HepG2 (cell line): ENCODE results near the gene KLRC2. TPM values are rescaled to one million over a fixed set of nuclear protein-coding genes. Genes with fewer than 3 reads are reported as not detected.

ENCODE experiments used
- ATAC-seq: fragments of 200-7000 bp; cut with Tn5 transposase; 3 replicates; pipeline ENCODE4 v1.9.1; 2020; ENCODE audit warnings: mild to moderate bottlenecking, moderate library complexity
- BruUV-seq: library from RNA; stranded (reverse); fragments of 400-500 nt; replicated peaks from 2 replicates; lab custom pipeline; 2021; lab: Mats Ljungman, UMichigan
- CTCF ChIA-PET: fragments of 300-600 bp; formaldehyde crosslinking; extraction: SDS; loops from one replicate; lab custom pipeline; 2021; ENCODE audit warnings: low total read pairs, inconsistent platforms, low intra/inter-chr PET ratio; lab: Yijun Ruan, JAX
- POLR2A ChIA-PET: fragments of 350-600 bp; sonication (Branson Sonifier 250); formaldehyde crosslinking; loops from one replicate; lab custom pipeline; 2020; ENCODE audit warnings: antibody characterized with exemption, inconsistent platforms; lab: Yijun Ruan, JAX
- DNase-seq: peaks from one replicate; pipeline ENCODE4 v3.0.0-alpha.2; 2015; ENCODE audit warnings: low spot score
- FAIRE-seq: peaks from 3 replicates; lab custom pipeline; 2011; peaks lifted over from hg19 to GRCh38; lab: Jason Lieb, UNC
- H2AFZ ChIP-seq: one replicate; pipeline ENCODE4 v1.6.1; 2011; ENCODE audit warnings: low read length, inconsistent platforms
- H3K27ac ChIP-seq: fragments of 300-600 bp; 3 replicates; pipeline ENCODE4 v1.8.0; 2011; ENCODE audit warnings: mixed run types, mild to moderate bottlenecking, mixed read lengths, low read length, inconsistent platforms; ENCODE audit not compliant: insufficient read depth; ENCODE audit errors: extremely low read length
- H3K27me3 ChIP-seq, 2 experiments: fragments of 200-600 bp in 1 of 2; 2 replicates in 1 of 2; 3 replicates in 1 of 2; pipeline versions ENCODE4 v1.6.0 to v1.8.0; 2011; ENCODE audit warnings: low read length in 2 of 2, mild to moderate bottlenecking in 2 of 2, moderate library complexity in 2 of 2, inconsistent platforms in 1 of 2; ENCODE audit not compliant: insufficient read depth in 2 of 2, control insufficient read depth in 1 of 2
- H3K36me3 ChIP-seq, 2 experiments: fragments of 200-600 bp in 1 of 2; replicated peaks in 1 of 2; 2 replicates in 1 of 2; 3 replicates in 1 of 2; pipeline versions ENCODE4 v1.5.1 to v1.8.0; 2011; ENCODE audit warnings: low read length in 2 of 2, inconsistent platforms in 1 of 2; ENCODE audit not compliant: insufficient read depth in 2 of 2, control insufficient read depth in 1 of 2
- H3K4me1 ChIP-seq: 2 replicates; pipeline ENCODE4 v1.5.1; 2012; ENCODE audit warnings: low read length, inconsistent platforms; ENCODE audit not compliant: insufficient read depth
- H3K4me2 ChIP-seq: 2 replicates; pipeline ENCODE4 v1.6.0; 2011; ENCODE audit warnings: low read depth, low read length, inconsistent platforms
- H3K4me3 ChIP-seq, 3 experiments: fragments of 200-600 bp in 1 of 3; sonication (generic), shearing (Covaris generic) in 1 of 3; replicated peaks in 1 of 3; 2 replicates each; pipeline ENCODE4 v1.5.1; 2011 to 2016; ENCODE audit warnings: low read length in 3 of 3, inconsistent platforms in 2 of 3, low read depth in 2 of 3, mild to moderate bottlenecking in 2 of 3, control low read depth in 1 of 3, mixed read lengths in 1 of 3; ENCODE audit not compliant: insufficient read depth in 1 of 3
- H3K79me2 ChIP-seq: one replicate; pipeline ENCODE4 v1.6.1; 2011; ENCODE audit warnings: low read length, inconsistent platforms; ENCODE audit not compliant: insufficient read depth
- H3K9ac ChIP-seq: 2 replicates; pipeline ENCODE4 v1.6.0; 2011; ENCODE audit warnings: mild to moderate bottlenecking, low read depth, low read length, inconsistent platforms; ENCODE audit not compliant: insufficient read depth
- H3K9me3 ChIP-seq: 2 replicates; pipeline ENCODE4 v1.5.1; 2012; ENCODE audit warnings: mild to moderate bottlenecking, low read length
- H4K20me1 ChIP-seq: 2 replicates; pipeline ENCODE4 v1.6.0; 2011; ENCODE audit warnings: inconsistent platforms, mild to moderate bottlenecking, low read length, moderate library complexity; ENCODE audit not compliant: insufficient read depth
- ARNTL ChIP-seq: sonication (generic); formaldehyde crosslinking; IDR thresholded peaks from 2 replicates; pipeline ENCODE4 v1.4.0; 2020; ENCODE audit warnings: mild to moderate bottlenecking, missing genetic modification reagents
- MAFG ChIP-seq: sonication (generic); formaldehyde crosslinking; IDR thresholded peaks from 2 replicates; pipeline ENCODE4 v1.5.1; 2020; ENCODE audit warnings: mild to moderate bottlenecking, missing genetic modification reagents
- MXD1 ChIP-seq: sonication (generic); formaldehyde crosslinking; IDR thresholded peaks from 2 replicates; pipeline ENCODE4 v1.4.0; 2020; ENCODE audit warnings: mild to moderate bottlenecking, missing genetic modification reagents
- SP1 ChIP-seq, 2 experiments: fragments of 450-650 bp in 1 of 2; sonication (generic) in 1 of 2; formaldehyde crosslinking in 1 of 2; IDR thresholded peaks; 2 replicates each; pipeline versions ENCODE4 v1.4.0 to v1.6.1; 2016 to 2020; ENCODE audit warnings: missing genetic modification reagents in 1 of 2
- ZBTB1 ChIP-seq: sonication (generic); formaldehyde crosslinking; IDR thresholded peaks from 2 replicates; pipeline ENCODE4 v1.4.0; 2020; ENCODE audit warnings: missing genetic modification reagents, borderline replicate concordance
- ZNF136 ChIP-seq: sonication (generic); formaldehyde crosslinking; IDR thresholded peaks from 2 replicates; pipeline ENCODE4 v1.8.1; 2022; ENCODE audit warnings: low read depth, mild to moderate bottlenecking, moderate library complexity, missing genetic modification reagents
- ZNF720 ChIP-seq: sonication (generic); formaldehyde crosslinking; IDR thresholded peaks from 2 replicates; pipeline ENCODE4 v1.4.0; 2020; ENCODE audit warnings: missing genetic modification reagents
- WGBS: methylation state at CpG from one replicate; pipeline ENCODE4 v1.1.6; 2017; ENCODE audit warnings: low lambda C conversion rate; 5-methylcytosine and 5-hydroxymethylcytosine counted together
- in situ Hi-C: cut with HindIII; loops from 2 replicates; pipeline ENCODE4 v1.10.0; 2017; ENCODE audit warnings: low pct_unique_long_range_greater_than_20kb; ENCODE audit not compliant: extremely low pct_ligation_motif_present
- intact Hi-C: fragments of 100-400 bp; cut with micrococcal nuclease; formaldehyde crosslinking; loops from one replicate; pipeline ENCODE4 v1.10.0; 2022; ENCODE audit not compliant: unreplicated experiment
- polyA plus RNA-seq, 8 experiments: library from polyadenylated mRNA; depleted of rRNA in 3 of 8; stranded (reverse) in 7 of 8; unstranded in 1 of 8; fragments of >200 nt; fragmentation: Illumina TruSeq in 4 of 8; extraction: Trizol in 4 of 8; gene quantifications; 2 replicates each; pipeline versions ENCODE4 v1.2.1 to v1.2.3, GENCODE V29; 2011 to 2016; ENCODE audit warnings: low read depth in 4 of 8, missing spikeins in 1 of 8, mixed read lengths in 1 of 8; ENCODE audit not compliant: insufficient read depth in 1 of 8
- total RNA-seq, 5 experiments: library from RNA; depleted of rRNA; stranded (reverse); fragments of >200 nt; fragmentation: Illumina TruSeq; extraction: Trizol; gene quantifications; 2 replicates each; pipeline ENCODE4 v1.2.3, GENCODE V29; 2016; ENCODE audit warnings: low read depth in 1 of 5
- TF ChIP-seq, protein P1 (sequence below): sonication (generic); formaldehyde crosslinking; IDR thresholded peaks from 2 replicates; pipeline ENCODE4 v1.5.1; 2020; ENCODE audit warnings: missing genetic modification reagents, mild to moderate bottlenecking, borderline replicate concordance

Gene KLRC2
- total and polyA plus RNA-seq, 2 of the 13 experiments (the other 11 are each of a cell fraction or from before 2014, with no cell fraction given), result 0.20 to 0.49 TPM

- 1% methylated on average over 3 of the region's 3 CpGs for WGBS
- Histone ChIP-seq H3K27me3 (no peaks in the 10 kb centered on the region), H2AFZ (no peak overlapping the region), H3K27ac (no peak overlapping the region), H3K9ac (no peak overlapping the region), H3K9me3 (no peaks in the 10 kb centered on the region), H3K36me3 (no peaks in the 10 kb centered on the region), H3K4me3 (no peak overlapping the region), H4K20me1 (no peaks in the 10 kb centered on the region), H3K4me1 (no peaks in the 10 kb centered on the region), H3K4me2 (no peak overlapping the region), H3K79me2 (no peaks in the 10 kb centered on the region)
- in situ Hi-C loops (no loop called here), intact Hi-C loops (no loop called here)
- DNase-seq, result no peak
- POLR2A ChIA-PET, result no interaction called here
- no peak for FAIRE-seq
- TF ChIP-seq, protein P1, sequence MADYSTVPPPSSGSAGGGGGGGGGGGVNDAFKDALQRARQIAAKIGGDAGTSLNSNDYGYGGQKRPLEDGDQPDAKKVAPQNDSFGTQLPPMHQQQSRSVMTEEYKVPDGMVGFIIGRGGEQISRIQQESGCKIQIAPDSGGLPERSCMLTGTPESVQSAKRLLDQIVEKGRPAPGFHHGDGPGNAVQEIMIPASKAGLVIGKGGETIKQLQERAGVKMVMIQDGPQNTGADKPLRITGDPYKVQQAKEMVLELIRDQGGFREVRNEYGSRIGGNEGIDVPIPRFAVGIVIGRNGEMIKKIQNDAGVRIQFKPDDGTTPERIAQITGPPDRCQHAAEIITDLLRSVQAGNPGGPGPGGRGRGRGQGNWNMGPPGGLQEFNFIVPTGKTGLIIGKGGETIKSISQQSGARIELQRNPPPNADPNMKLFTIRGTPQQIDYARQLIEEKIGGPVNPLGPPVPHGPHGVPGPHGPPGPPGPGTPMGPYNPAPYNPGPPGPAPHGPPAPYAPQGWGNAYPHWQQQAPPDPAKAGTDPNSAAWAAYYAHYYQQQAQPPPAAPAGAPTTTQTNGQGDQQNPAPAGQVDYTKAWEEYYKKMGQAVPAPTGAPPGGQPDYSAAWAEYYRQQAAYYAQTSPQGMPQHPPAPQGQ (CRISPR knock-in tag), result no peak
- no peak for TF ChIP-seq ZNF136
- no peak for TF ChIP-seq ZNF720 (CRISPR knock-in tag)
- no peak for TF ChIP-seq SP1 (IDR thresholded peaks at IDR 0.05)
- TF ChIP-seq SP1 (CRISPR knock-in tag; IDR thresholded peaks at IDR 0.05), result no peak
- no peak for TF ChIP-seq MAFG
- no peak for TF ChIP-seq MXD1 (CRISPR knock-in tag)
- TF ChIP-seq ZBTB1 (CRISPR knock-in tag), result no peak
- TF ChIP-seq ARNTL (CRISPR knock-in tag), result no peak
- no peak for ATAC-seq
- CTCF ChIA-PET, result no interaction called here
- no TSS peak for BruUV-seq
These were observed 51.6 kb downstream of the KLRC2 start for GRCh38 chr12:10384191-10384590.
